B cell (primary cell): ENCODE data around the gene CMC2. TPM values are rescaled to one million over a fixed set of nuclear protein-coding genes. Genes with fewer than 3 reads are reported as not detected.

ENCODE experiments used
- ATAC-seq: fragments of 200-7000 bp; cut with Tn5 transposase; one replicate; pipeline ENCODE4 v1.10.0; 2021; ENCODE audit warnings: low read depth, mild to moderate bottlenecking, moderate number of reproducible peaks, moderate library complexity
- CTCF ChIA-PET: fragments of 350-600 bp; sonication (Branson Sonifier 250); formaldehyde crosslinking; loops from one replicate; lab custom pipeline; 2021; ENCODE audit warnings: antibody characterized with exemption, inconsistent platforms; lab: Charles Lee
- POLR2A ChIA-PET: fragments of 350-600 bp; sonication (Branson Sonifier 250); formaldehyde crosslinking; loops from one replicate; lab custom pipeline; 2021; ENCODE audit warnings: antibody characterized with exemption; lab: Charles Lee
- DNase-seq: peaks from one replicate; pipeline ENCODE4 v3.0.0; 2013
- H2AFZ ChIP-seq: 2 replicates; pipeline ENCODE4 v1.6.1; 2012; ENCODE audit warnings: mild to moderate bottlenecking, low read depth, low read length; ENCODE audit not compliant: insufficient read depth, poor library complexity, severe bottlenecking
- H3K27ac ChIP-seq, 2 donors: 1 replicate in 1 of 2; 2 replicates in 1 of 2; pipeline ENCODE4 v1.5.1; 2012 to 2013; ENCODE audit warnings: low read length in 2 of 2, mild to moderate bottlenecking in 2 of 2, moderate library complexity in 1 of 2
- H3K27me3 ChIP-seq, 4 experiments: fragments of 200-600 bp in 1 of 4; sonication (generic) in 1 of 4; replicated peaks in 1 of 4; 1 replicate in 2 of 4; 2 replicates in 2 of 4; pipeline versions ENCODE4 v1.6.1 to v1.7.0; 2013 to 2016; ENCODE audit warnings: low read length in 3 of 4, mild to moderate bottlenecking in 2 of 4, mixed read lengths in 1 of 4, moderate library complexity in 1 of 4; ENCODE audit not compliant: insufficient read depth in 4 of 4, control insufficient read depth in 3 of 4; ENCODE audit errors: control extremely low read depth in 1 of 4
- H3K36me3 ChIP-seq, 2 experiments: replicated peaks in 1 of 2; 1 replicate in 1 of 2; 2 replicates in 1 of 2; pipeline versions ENCODE4 v1.6.1 to v1.7.1; 2013; ENCODE audit warnings: low read length in 1 of 2; ENCODE audit not compliant: insufficient read depth in 2 of 2, control insufficient read depth in 1 of 2; ENCODE audit errors: control extremely low read depth in 1 of 2, extremely low read depth in 1 of 2
- H3K4me1 ChIP-seq, 2 donors: fragments of 200-600 bp in 1 of 2; sonication (generic) in 1 of 2; 1 replicate in 1 of 2; 2 replicates in 1 of 2; pipeline versions ENCODE4 v1.5.1 to v1.6.1; 2013 to 2017; ENCODE audit warnings: low read length in 2 of 2; ENCODE audit not compliant: control insufficient read depth in 2 of 2, insufficient read depth in 2 of 2
- H3K4me2 ChIP-seq: replicated peaks from 2 replicates; pipeline ENCODE3; 2012; ENCODE audit warnings: mild to moderate bottlenecking, low read depth, low read length; ENCODE audit not compliant: poor library complexity, severe bottlenecking
- H3K4me3 ChIP-seq, 5 experiments: fragments of 200-600 bp in 1 of 5; sonication (generic) in 1 of 5; 1 replicate in 3 of 5; 2 replicates in 2 of 5; pipeline versions ENCODE4 v1.5.1 to v1.7.0; 2011 to 2016; ENCODE audit warnings: low read length in 4 of 5, mild to moderate bottlenecking in 4 of 5, low read depth in 2 of 5, control low read depth in 1 of 5, moderate library complexity in 1 of 5; ENCODE audit not compliant: insufficient read depth in 1 of 5; ENCODE audit errors: control extremely low read depth in 1 of 5, extremely low read depth in 1 of 5
- H3K79me2 ChIP-seq: fragments of 200-600 bp; sonication (generic); one replicate; pipeline ENCODE4 v1.6.0; 2016; ENCODE audit warnings: low read length; ENCODE audit not compliant: control insufficient read depth, insufficient read depth
- H3K9ac ChIP-seq: fragments of 200-600 bp; sonication (generic); 2 replicates; pipeline ENCODE4 v1.6.1; 2017; ENCODE audit warnings: mild to moderate bottlenecking, low read length, moderate library complexity
- H3K9me3 ChIP-seq, 3 donors: one replicate each; pipeline versions ENCODE4 v1.6.1 to v1.7.1; 2013; ENCODE audit warnings: low read length in 2 of 3; ENCODE audit not compliant: control insufficient read depth in 2 of 3, insufficient read depth in 1 of 3; ENCODE audit errors: control extremely low read depth in 1 of 3
- H4K20me1 ChIP-seq: 2 replicates; pipeline ENCODE4 v1.6.0; 2012; ENCODE audit warnings: mild to moderate bottlenecking, low read length; ENCODE audit not compliant: insufficient read depth, control insufficient read depth, poor library complexity, severe bottlenecking
- H3K27ac Mint-ChIP-seq: one replicate; pipeline ENCODE4 v1.8.0; 2021; ENCODE audit warnings: mixed read lengths
- H3K27me3 Mint-ChIP-seq: one replicate; pipeline ENCODE4 v1.8.0; 2021; ENCODE audit warnings: mixed read lengths
- H3K4me1 Mint-ChIP-seq: one replicate; pipeline ENCODE4 v1.8.0; 2021; ENCODE audit warnings: mixed read lengths
- H3K4me3 Mint-ChIP-seq: one replicate; pipeline ENCODE4 v1.8.0; 2021; ENCODE audit warnings: mixed read lengths
- H3K9me3 Mint-ChIP-seq: one replicate; pipeline ENCODE4 v1.8.0; 2022; ENCODE audit warnings: mixed read lengths; ENCODE audit not compliant: insufficient read depth
- EZH2 ChIP-seq: IDR thresholded peaks from 2 replicates; pipeline ENCODE4 v1.6.1; 2012; ENCODE audit warnings: borderline replicate concordance, low read depth, mild to moderate bottlenecking, moderate library complexity, low read length; ENCODE audit not compliant: insufficient read depth, poor library complexity, severe bottlenecking
- WGBS: methylation state at CpG from one replicate; pipeline ENCODE4 v1.1.5; 2013; ENCODE audit warnings: missing lambda C conversion rate; ENCODE audit not compliant: insufficient coverage; 5-methylcytosine and 5-hydroxymethylcytosine counted together
- intact Hi-C: fragments of 100-400 bp; cut with micrococcal nuclease; formaldehyde crosslinking; loops from one replicate; pipeline ENCODE4 v1.10.0; 2022
- polyA plus RNA-seq: library from polyadenylated mRNA; depleted of rRNA; stranded (reverse); fragments of >200 nt; gene quantifications from 2 replicates; pipeline ENCODE4 v1.2.3, GENCODE V29; 2012
- total RNA-seq, 2 donors: library from RNA; stranded (reverse); fragments of 120-200 nt in 1 of 2; gene quantifications; 1 replicate in 1 of 2; 2 replicates in 1 of 2; pipeline versions ENCODE4 v1.2.3 to v1.2.4, GENCODE V29; 2013 to 2022
- TF ChIP-seq, protein P1 (sequence below): fragments of 200-600 bp; IDR thresholded peaks from one replicate; pipeline ENCODE4 v1.8.0; 2022; ENCODE audit warnings: antibody characterized with exemption, mild to moderate bottlenecking

Gene CMC2
- total and polyA plus RNA-seq, 2 donors (not counting 1 experiment from before 2014, with no cell fraction given), result 21.4 to 40.8 TPM

DNA sequence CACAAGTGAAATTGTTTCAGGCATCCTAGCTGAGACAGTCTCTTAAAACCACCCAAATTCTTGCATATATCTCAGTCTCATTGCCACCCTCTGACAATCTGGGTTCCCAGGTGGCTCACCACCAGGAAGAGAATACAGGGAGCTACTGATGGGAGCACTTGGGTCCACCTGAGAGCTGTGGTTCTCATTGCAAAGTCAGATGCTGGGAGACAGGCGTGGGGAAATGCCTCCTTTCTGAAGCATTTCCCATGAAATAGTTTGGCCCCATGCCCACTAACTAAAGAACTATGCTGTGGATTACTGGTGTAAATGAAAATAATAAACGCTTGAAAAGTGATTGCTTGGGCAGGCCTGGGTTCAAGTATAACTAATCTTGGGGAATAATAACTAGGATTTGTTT lies 70.3 kb downstream of the CMC2 start:
- Histone ChIP-seq H4K20me1 (no peaks in the 10 kb centered on the region), H3K4me1 (peaks cover 7 to 13% of the 10 kb centered on the region in 2 donors), H3K9me3 (no peaks in the 10 kb centered on the region), H3K79me2 (no peaks in the 10 kb centered on the region), H3K4me3 (no peak overlapping the region), H3K9ac (no peak overlapping the region), H3K4me2 (no peak overlapping the region), H3K27ac (no peak overlapping the region), H2AFZ (no peak overlapping the region), H3K27me3 (peaks cover 0 to 31% (median 8%) of the 10 kb centered on the region in 4 experiments), H3K36me3 (no peaks in the 10 kb centered on the region)
- Mint-ChIP-seq H3K4me3 (no peak overlapping the region), H3K27ac (no peak overlapping the region), H3K27me3 (peaks cover 41% of the 10 kb centered on the region), H3K4me1 (peaks cover 7% of the 10 kb centered on the region), H3K9me3 (no peaks in the 10 kb centered on the region)
- no peak for DNase-seq
- ChIA-PET CTCF (no interaction called here), POLR2A (no interaction called here)
- intact Hi-C loops, result no loop called here
- TF ChIP-seq, protein P1, sequence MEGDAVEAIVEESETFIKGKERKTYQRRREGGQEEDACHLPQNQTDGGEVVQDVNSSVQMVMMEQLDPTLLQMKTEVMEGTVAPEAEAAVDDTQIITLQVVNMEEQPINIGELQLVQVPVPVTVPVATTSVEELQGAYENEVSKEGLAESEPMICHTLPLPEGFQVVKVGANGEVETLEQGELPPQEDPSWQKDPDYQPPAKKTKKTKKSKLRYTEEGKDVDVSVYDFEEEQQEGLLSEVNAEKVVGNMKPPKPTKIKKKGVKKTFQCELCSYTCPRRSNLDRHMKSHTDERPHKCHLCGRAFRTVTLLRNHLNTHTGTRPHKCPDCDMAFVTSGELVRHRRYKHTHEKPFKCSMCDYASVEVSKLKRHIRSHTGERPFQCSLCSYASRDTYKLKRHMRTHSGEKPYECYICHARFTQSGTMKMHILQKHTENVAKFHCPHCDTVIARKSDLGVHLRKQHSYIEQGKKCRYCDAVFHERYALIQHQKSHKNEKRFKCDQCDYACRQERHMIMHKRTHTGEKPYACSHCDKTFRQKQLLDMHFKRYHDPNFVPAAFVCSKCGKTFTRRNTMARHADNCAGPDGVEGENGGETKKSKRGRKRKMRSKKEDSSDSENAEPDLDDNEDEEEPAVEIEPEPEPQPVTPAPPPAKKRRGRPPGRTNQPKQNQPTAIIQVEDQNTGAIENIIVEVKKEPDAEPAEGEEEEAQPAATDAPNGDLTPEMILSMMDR, result no peak
- no peak for TF ChIP-seq EZH2
- ATAC-seq, result no peak
- WGBS, result no CpG with 5 or more reads among the region's 2 CpGs

DNA sequence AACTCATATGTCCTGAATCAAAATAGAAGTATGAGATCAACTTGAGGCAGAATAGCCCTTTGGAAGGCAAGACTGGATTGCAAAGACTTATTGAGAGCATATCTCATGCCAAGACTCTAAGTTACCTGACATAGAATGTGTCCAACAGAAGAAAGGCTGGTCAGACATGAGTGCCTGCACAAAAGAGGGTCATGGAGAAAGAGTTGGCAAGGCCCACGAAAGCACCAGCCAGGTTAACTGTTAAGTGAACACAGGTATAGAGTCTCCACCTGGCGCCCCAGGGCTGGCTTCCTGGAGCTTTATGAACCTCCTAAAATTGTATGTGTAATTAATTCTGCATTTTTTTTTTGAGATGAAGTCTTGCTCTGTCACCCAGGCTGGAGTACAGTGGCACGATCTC lies 71.0 kb downstream of the CMC2 start:
- intact Hi-C loops, result no loop called here
- DNase-seq (no peak), ATAC-seq (no peak)
- Mint-ChIP-seq H3K4me3 (no peak overlapping the region), H3K27ac (no peak overlapping the region), H3K27me3 (peaks cover 44% of the 10 kb centered on the region), H3K9me3 (no peaks in the 10 kb centered on the region), H3K4me1 (peaks cover 7% of the 10 kb centered on the region)
- no peak overlapping the region for H3K9ac ChIP-seq
- H3K36me3 ChIP-seq, result no peaks in the 10 kb centered on the region
- H3K4me3 ChIP-seq, result no peak overlapping the region
- no peaks in the 10 kb centered on the region for H3K79me2 ChIP-seq
- H3K27ac ChIP-seq, result no peak overlapping the region
- no peaks in the 10 kb centered on the region for H4K20me1 ChIP-seq
- peaks cover 0 to 33% (median 10%) of the 10 kb centered on the region in 4 experiments for H3K27me3 ChIP-seq
- H3K4me2 ChIP-seq, result no peak overlapping the region
- H2AFZ ChIP-seq, result no peak overlapping the region
- ChIA-PET POLR2A (no interaction called here), CTCF (no interaction called here)
- no peak for TF ChIP-seq EZH2
- TF ChIP-seq, protein P1, result no peak
- H3K9me3 ChIP-seq, result no peaks in the 10 kb centered on the region
- H3K4me1 ChIP-seq, result peaks cover 7 to 13% of the 10 kb centered on the region in 2 donors
- 85% methylated on average over 3 of the region's 3 CpGs for WGBS
